ENCODE data around the gene NCAPG2.

Gene NCAPG2

DNA sequence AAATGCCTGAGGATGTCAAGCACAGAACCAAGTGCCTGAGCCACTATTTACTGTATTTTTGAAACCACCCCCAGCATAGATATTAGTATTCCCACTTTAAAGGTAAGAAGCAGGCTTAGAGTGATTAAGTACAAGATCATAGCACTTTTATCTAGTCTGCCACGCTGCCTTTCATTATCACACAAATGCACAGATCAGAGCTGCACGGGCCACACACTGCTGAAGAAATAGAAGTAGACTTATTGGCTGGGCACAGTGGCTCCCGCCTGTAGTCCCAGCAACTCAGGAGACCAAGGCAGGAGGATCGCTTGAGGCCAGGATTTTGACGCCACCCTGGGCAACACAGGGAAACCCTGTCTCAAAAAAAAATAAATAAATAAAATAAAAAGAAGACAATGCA, 38.2 kb downstream of the NCAPG2 start:
- no peak overlapping the region for H3K4me3 ChIP-seq (ENCODE audit: low read depth, low read length)
- TF ChIP-seq, protein P1, sequence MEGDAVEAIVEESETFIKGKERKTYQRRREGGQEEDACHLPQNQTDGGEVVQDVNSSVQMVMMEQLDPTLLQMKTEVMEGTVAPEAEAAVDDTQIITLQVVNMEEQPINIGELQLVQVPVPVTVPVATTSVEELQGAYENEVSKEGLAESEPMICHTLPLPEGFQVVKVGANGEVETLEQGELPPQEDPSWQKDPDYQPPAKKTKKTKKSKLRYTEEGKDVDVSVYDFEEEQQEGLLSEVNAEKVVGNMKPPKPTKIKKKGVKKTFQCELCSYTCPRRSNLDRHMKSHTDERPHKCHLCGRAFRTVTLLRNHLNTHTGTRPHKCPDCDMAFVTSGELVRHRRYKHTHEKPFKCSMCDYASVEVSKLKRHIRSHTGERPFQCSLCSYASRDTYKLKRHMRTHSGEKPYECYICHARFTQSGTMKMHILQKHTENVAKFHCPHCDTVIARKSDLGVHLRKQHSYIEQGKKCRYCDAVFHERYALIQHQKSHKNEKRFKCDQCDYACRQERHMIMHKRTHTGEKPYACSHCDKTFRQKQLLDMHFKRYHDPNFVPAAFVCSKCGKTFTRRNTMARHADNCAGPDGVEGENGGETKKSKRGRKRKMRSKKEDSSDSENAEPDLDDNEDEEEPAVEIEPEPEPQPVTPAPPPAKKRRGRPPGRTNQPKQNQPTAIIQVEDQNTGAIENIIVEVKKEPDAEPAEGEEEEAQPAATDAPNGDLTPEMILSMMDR (IDR thresholded peaks at IDR 0.05; ENCODE audit: low read depth, low read length): no peak

DNA sequence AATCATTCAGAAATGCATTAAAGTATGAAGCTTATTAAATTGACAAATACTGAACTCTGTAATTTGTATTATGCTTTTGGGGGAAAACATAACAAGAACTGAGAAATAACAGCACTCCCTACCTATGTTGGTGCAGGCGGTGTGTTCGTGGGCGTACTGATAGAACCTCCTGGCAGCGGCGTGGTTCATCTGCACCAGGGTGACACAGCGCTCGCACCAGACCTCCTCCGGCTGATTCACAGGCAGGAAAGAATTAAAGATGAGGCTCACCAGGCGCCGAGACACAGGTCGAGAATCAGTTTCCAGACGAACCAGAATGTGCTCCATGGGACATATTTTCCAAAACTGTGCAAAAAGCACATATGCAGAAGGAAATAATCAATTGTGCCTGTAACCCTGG, 40.2 kb downstream of the NCAPG2 start:
- TF ChIP-seq, protein P1 (IDR thresholded peaks at IDR 0.05; ENCODE audit: low read depth, low read length): no peak
- H3K4me3 ChIP-seq (ENCODE audit: low read depth, low read length): no peak overlapping the region

DNA sequence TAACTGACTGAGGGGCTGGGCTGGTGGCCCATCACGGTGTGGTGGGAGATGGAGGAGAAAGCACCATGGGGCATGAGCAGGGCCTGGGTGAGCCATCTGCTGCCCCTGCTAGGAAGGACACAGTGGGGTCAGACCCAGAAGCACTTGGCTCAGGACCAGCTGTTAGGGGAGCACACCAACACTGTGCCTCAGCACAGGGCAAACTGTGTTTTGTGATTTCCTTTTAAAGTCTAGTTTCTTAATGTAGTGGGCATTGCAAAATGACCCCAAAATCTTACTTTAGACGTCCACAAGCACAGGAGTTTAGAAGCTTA, 41.2 kb downstream of the NCAPG2 start:
- TF ChIP-seq, protein P1 (IDR thresholded peaks at IDR 0.05; ENCODE audit: low read depth, low read length): no peak

DNA sequence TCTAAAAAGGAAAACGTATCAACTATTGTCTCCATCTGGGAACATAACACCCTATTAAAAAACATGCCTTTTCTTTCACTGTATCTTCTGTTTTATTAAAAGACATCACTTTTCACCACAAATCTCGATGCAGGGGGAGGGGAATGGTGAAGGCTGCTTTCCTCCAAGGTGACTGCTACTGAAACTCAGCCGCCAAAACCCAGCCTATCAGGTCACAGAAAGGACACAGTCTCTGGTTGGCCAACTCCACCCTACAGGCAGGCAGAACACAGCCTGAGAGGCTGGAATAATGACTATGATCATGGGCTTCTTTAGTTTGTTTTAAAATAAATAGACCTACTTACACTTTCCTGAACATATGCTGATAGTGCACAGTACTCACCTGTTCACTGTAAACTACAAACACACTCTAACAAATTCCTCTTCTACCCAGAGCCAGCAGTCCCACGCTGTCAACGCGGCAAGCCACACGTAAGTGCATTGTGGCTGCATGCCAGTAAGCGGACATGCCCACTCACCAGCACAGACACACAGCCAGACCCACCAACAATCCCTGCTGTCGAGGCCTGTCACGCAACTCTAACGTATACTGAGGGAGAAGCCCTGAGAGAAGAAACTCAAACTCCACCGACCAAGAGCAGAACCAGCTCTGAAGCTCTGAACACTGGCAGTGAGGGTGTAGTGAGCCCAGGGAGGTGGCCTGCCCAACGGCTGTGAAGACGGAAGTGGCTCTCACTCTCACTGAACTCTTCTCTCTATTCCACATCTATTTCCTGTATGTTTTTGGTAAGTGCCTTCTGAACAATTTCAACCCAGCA, 41.8 kb downstream of the NCAPG2 start:
- TF ChIP-seq, protein P1 (IDR thresholded peaks at IDR 0.05; ENCODE audit: low read depth, low read length): no peak
- H3K4me3 ChIP-seq (ENCODE audit: low read depth, low read length): no peak overlapping the region

More for the DNA sequence above, 41.2 kb downstream of the NCAPG2 start:
- no peak overlapping the region for H3K4me3 ChIP-seq (ENCODE audit: low read depth, low read length)

DNA sequence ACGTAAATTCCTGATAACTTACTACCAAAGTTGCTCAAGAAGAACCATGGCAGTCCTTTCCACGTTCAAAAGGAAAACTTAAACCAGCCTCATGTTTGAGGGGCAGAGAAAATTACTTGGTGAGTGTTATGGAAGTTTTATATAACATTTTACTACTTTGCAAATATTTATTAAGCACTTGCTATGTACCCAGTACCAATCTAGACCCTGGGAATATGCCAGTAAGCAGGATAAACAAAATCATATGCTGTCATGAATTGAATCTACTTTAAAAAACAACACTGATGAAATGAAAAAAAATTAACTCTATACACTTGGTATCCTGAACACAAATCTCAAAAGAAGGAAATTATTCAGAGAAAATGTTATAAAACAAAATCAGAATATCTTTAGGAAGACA, 46.1 kb downstream of the NCAPG2 start:
- TF ChIP-seq, protein P1 (IDR thresholded peaks at IDR 0.05; ENCODE audit: low read depth, low read length): no peak
- no peak overlapping the region for H3K4me3 ChIP-seq (ENCODE audit: low read depth, low read length)

DNA sequence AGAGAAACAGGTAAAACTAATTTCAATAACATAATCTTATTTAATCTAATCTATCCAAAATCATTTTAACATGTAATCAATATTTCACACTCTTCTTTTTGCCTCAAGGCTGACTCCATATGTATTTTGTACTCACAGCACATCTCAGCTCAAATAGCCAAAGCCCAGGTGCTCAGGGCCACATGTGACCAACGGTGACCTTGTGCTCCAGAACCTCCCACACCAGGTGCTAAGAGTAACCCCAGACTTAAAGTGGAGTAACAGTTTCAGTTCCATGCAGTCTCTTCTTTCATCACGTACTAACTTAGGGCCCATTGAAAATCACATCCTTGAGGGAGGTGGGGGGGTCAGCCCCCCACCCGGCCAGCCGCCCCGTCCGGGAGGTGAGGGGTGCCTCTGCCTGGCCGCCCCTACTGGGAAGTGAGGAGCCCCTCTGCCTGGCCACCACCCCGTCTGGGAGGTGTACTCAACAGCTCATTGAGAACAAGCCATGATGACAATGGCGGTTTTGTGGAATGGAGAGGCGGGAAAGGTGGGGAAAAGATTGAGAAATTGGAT, 47.3 kb downstream of the NCAPG2 start:
- no peak overlapping the region for H3K4me3 ChIP-seq (ENCODE audit: low read depth, low read length)
- TF ChIP-seq, protein P1 (IDR thresholded peaks at IDR 0.05; ENCODE audit: low read depth, low read length): no peak

DNA sequence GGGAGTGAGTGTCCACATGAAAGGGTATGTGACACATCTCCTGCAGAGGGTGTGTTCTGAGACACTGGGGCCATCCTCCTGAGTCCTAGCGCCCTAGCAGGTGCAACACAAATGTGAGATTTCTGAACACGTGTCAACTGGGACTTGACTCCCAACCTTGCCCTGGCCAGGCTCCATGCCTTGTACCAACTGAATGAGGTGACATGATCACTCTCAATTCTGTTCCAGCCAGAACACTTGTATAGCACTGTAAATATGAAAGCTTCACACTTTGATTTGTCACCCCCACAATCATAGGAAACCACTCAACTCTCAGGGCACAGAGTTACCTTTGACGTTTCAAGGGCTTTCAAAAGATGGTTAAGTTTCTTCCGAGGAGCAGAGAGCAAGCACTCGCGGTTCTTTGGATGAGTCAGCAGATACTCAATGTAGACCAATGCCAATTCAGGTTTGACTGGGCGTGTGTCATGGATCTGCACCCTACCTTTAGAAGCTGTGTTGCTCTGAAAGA, 48.6 kb downstream of the NCAPG2 start:
- TF ChIP-seq, protein P1 (IDR thresholded peaks at IDR 0.05; ENCODE audit: low read depth, low read length): no peak
- no peak overlapping the region for H3K4me3 ChIP-seq (ENCODE audit: low read depth, low read length)

All from WI38 (cell line).